Fibroblast of lung (primary cell): ENCODE results near the gene ARFGAP2.

Experiments
- CTCF ChIP-seq, 2 donors: IDR thresholded peaks in 1 of 2; conservative IDR thresholded peaks in 1 of 2; 1 replicate in 1 of 2; 2 replicates in 1 of 2; pipeline ENCODE4 v1.5.1; 2011 to 2012; ENCODE audit warnings: low read length in 2 of 2, control low read depth in 1 of 2, inconsistent platforms in 1 of 2, low read depth in 1 of 2, mild to moderate bottlenecking in 1 of 2
- EZH2 ChIP-seq: IDR thresholded peaks from 2 replicates; pipeline ENCODE4 v1.5.1; 2012; ENCODE audit warnings: low read length, control low read depth, mild to moderate bottlenecking; ENCODE audit errors: missing control alignments

- TF ChIP-seq CTCF (conservative IDR thresholded peaks at IDR 0.05 in 1 of 2, IDR thresholded peaks at IDR 0.05 in 1 of 2; ENCODE audit: low read depth in 1 of 2, low read length in 2 of 2) (no peak), EZH2 (no peak)
These were observed 6.6 kb upstream of the ARFGAP2 start for GRCh38 chr11:47183031-47183856.
